ENCODE data around the gene KRTAP10-3.

GRCh38 chr21:44583800-44584147 is 25.2 kb upstream of the KRTAP10-3 start:
- TF ChIP-seq CTCF (IDR thresholded peaks at IDR 0.05), result no peak
- TF ChIP-seq POLR2A (IDR thresholded peaks at IDR 0.05), result no peak
- no peak for TF ChIP-seq EP300 (IDR thresholded peaks at IDR 0.05)

All from ovary (tissue), 3 donors.